Cardiac fibroblast (primary cell): ENCODE data around the gene ATP1A4.

Source experiments
- DNase-seq, 2 donors: peaks; one replicate each; pipeline versions ENCODE4 v3.0.0 to v3.0.0-alpha.2; 2010; ENCODE audit warnings: low read depth in 2 of 2
- H3K4me3 ChIP-seq, 2 donors: replicated peaks in 1 of 2; 1 replicate in 1 of 2; 2 replicates in 1 of 2; pipeline ENCODE4 v1.5.1; 2011; ENCODE audit warnings: low read depth in 2 of 2, low read length in 2 of 2, mild to moderate bottlenecking in 2 of 2, moderate library complexity in 1 of 2
- CTCF ChIP-seq: IDR thresholded peaks from one replicate; pipeline ENCODE4 v1.5.1; 2011; ENCODE audit warnings: low read depth, mild to moderate bottlenecking, low read length, inconsistent platforms

ATP1A4 gene

DNA sequence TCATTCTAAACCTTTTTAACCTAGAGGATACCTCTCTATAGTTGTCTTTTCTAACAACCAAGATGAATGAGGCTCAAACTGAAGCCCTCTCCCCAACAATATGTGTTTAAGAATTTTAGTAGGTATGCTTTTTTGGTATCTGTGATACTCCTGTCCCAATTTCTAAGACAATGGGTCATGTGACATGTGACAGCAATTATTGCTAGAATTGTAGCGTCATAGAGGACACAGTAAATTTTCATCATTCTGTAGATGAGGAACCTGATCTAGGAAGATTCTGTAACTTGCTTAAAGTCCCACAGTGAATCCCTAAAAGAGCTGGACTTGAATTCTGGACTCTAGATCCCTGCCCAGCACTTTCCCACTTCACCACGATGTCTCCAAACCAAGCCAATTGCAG lies 27.3 kb downstream of the ATP1A4 start:
- TF ChIP-seq CTCF: no peak
- no peak overlapping the region for H3K4me3 ChIP-seq
- DNase-seq: no peak

DNA sequence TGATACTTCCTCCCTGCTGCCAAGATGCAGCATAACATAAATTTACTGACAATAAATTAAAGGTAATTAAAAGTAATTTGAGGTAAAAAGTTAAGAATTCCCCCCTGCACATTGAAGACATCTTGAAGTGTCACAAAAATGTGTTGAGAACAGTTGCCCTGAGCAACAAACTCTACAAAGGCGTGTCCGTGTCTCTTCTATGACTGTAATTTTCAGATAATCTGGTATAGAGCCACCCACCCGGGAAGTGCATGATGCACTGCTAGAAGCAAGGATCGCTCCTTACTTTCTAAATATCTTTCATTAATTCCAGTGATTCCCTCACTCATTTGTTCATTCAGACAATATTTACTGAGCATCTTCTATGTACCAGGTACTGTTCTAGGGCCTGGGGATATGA lies 27.9 kb downstream of the ATP1A4 start:
- no peak overlapping the region for H3K4me3 ChIP-seq
- TF ChIP-seq CTCF: no peak
- DNase-seq: no peak

DNA sequence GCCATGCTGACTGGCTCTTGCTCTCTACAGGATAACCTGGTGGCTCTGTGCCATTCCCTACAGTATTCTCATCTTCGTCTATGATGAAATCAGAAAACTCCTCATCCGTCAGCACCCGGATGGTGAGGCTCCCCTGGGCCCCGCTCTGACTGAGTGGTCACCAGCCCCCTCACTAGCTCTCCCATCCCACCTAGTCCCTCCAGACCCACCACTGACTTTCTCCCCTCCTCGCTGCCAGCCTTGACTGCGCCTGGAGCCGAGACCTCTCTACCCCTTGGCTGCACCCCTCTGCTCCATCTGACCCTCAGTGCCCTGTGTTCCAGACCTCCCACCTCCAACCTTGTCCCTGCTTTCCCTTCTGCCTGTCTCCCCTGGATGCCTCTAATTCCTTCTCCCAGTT lies 34.8 kb downstream of the ATP1A4 start:
- H3K4me3 ChIP-seq: no peak overlapping the region
- no peak for DNase-seq
- TF ChIP-seq CTCF: no peak

DNA sequence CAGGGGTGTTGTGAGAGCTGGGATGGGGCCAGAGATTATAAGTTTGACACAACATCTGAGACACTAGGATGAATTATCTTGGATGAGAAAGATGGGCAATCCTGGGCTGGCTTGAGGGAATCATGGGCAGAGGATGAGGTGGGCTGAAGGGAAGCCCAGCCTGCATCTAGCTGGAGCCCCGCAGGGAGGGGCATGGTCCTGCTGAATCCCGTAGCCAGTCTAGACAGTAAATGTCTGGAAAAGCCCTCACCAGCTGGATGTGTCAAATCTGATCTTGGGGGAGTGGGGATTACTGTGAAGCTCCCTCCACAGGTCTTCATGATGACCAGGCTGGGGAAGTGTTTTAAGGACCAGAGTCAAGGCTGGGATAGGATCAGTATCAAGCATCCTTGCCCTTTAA lies 35.3 kb downstream of the ATP1A4 start:
- H3K4me3 ChIP-seq: no peak overlapping the region
- TF ChIP-seq CTCF: no peak
- DNase-seq: no peak

GRCh38 chr1:160187407-160187806 lies 36.0 kb downstream of the ATP1A4 start:
- no peak for DNase-seq
- no peak overlapping the region for H3K4me3 ChIP-seq
- no peak for TF ChIP-seq CTCF

GRCh38 chr1:160188341-160188740 lies 36.9 kb downstream of the ATP1A4 start:
- no peak for TF ChIP-seq CTCF
- no peak overlapping the region for H3K4me3 ChIP-seq
- DNase-seq: no peak

DNA sequence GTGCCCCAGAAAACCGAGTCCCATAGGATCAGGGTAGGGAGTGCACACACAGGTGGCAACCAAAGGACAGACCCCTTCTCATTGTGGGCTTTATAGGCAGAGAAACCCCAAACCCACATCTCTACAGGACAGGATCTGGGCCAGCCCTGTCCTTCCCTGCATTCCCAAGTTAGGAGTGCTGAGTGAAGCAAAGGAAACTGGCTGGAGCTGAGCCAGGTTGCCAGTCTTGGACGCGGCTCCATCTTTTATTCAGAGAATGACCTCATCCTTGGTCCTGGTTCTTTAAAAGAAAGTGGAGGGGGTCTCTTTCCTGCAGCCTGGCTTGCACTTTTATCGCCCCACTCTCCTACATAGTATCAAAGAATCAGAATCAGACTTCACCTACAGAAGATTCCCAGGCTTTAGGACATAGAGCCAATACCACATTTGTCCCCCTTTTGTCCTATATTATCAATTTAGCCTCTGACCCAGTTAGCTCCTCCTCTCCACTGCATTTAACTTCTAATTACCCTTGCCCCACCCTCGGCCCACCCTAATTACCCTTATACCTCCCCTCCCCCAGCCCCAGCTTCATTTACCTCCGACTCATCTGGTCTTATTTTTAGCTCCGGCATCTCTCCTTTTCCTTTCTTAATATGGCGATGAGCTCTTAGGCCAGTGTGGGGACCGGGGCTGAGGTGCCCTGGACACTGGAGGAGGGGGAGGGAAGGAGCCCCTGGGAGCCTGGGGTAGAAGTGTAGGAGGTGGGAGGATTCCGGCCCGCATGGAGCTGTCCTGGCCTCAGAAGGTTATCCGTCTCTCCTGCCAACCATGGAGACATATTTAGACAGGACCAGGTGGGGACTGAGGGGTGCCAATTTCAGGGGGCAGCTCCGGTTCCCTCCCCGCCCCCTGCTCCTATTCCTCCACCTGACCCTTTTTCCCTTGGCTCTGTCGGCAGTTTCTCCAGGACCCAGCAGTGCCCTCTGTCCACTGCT lies 38.5 kb downstream of the ATP1A4 start, which contains the start of gene CASQ1:
CASQ1 (plus strand) TSS at position 927 of the 977 bp plus-strand sequence. CDS start 177 bp downstream, outside the sequence.
- DNase-seq: peak in 1 of 2 donors; percentile 49
- H3K4me3 ChIP-seq: no peak within 1 kb of the TSS
- TF ChIP-seq CTCF: no peak
